WTC11 (cell line): ENCODE measurements around the gene PRCC. TPM values are rescaled to one million over a fixed set of nuclear protein-coding genes. Genes with fewer than 3 reads are reported as not detected.

ENCODE experiments used
- ATF1 ChIP-seq: sonication (generic); formaldehyde crosslinking; IDR thresholded peaks from 2 replicates; pipeline ENCODE4 v1.8.1; 2023; ENCODE audit warnings: mild to moderate bottlenecking, moderate library complexity, missing genetic modification reagents
- ATF2 ChIP-seq: sonication (generic); formaldehyde crosslinking; IDR thresholded peaks from 2 replicates; pipeline ENCODE4 v1.8.1; 2022; ENCODE audit warnings: low read depth, missing genetic modification reagents, borderline replicate concordance
- ATF6 ChIP-seq: sonication (generic); formaldehyde crosslinking; IDR thresholded peaks from 2 replicates; pipeline ENCODE4 v1.8.1; 2023; ENCODE audit warnings: mild to moderate bottlenecking, missing genetic modification reagents
- CBFB ChIP-seq: sonication (generic); formaldehyde crosslinking; IDR thresholded peaks from 2 replicates; pipeline ENCODE4 v1.8.1; 2022; ENCODE audit warnings: mild to moderate bottlenecking, low read depth, missing genetic modification reagents
- CREB1 ChIP-seq: sonication (generic); formaldehyde crosslinking; IDR thresholded peaks from 2 replicates; pipeline ENCODE4 v1.8.0; 2023; ENCODE audit warnings: mild to moderate bottlenecking, missing genetic modification reagents
- CREM ChIP-seq: sonication (generic); formaldehyde crosslinking; IDR thresholded peaks from 2 replicates; pipeline ENCODE4 v1.8.1; 2022; ENCODE audit warnings: mild to moderate bottlenecking, missing genetic modification reagents, moderate library complexity
- ELF4 ChIP-seq: sonication (generic); formaldehyde crosslinking; IDR thresholded peaks from 2 replicates; pipeline ENCODE4 v1.8.1; 2022; ENCODE audit warnings: low read depth, mild to moderate bottlenecking, moderate library complexity, missing genetic modification reagents
- ESRRA ChIP-seq: sonication (generic); formaldehyde crosslinking; IDR thresholded peaks from 2 replicates; pipeline ENCODE4 v1.8.1; 2022; ENCODE audit warnings: mild to moderate bottlenecking, missing genetic modification reagents, borderline replicate concordance
- FOXJ3 ChIP-seq: sonication (generic); formaldehyde crosslinking; IDR thresholded peaks from 2 replicates; pipeline ENCODE4 v1.9.0; 2021; ENCODE audit warnings: missing genetic modification reagents, mild to moderate bottlenecking, borderline replicate concordance
- FOXP1 ChIP-seq: sonication (generic); formaldehyde crosslinking; IDR thresholded peaks from 2 replicates; pipeline ENCODE4 v1.8.0; 2022; ENCODE audit warnings: missing genetic modification reagents, mild to moderate bottlenecking, moderate library complexity, borderline replicate concordance
- HMGXB4 ChIP-seq: sonication (generic); formaldehyde crosslinking; IDR thresholded peaks from 2 replicates; pipeline ENCODE4 v1.8.1; 2023; ENCODE audit warnings: mild to moderate bottlenecking, moderate library complexity, missing genetic modification reagents
- JAZF1 ChIP-seq: fragments of 250-450 bp; sonication (Bioruptor Pico); IDR thresholded peaks from 2 replicates; pipeline ENCODE4 v1.9.0; 2021; ENCODE audit warnings: moderate library complexity, mild to moderate bottlenecking, inconsistent platforms
- MXD4 ChIP-seq: fragments of 250-450 bp; sonication (Bioruptor Pico); IDR thresholded peaks from 2 replicates; pipeline ENCODE4 v1.8.0; 2021; ENCODE audit warnings: mild to moderate bottlenecking, moderate library complexity, borderline replicate concordance
- MYBL2 ChIP-seq: sonication (generic); formaldehyde crosslinking; IDR thresholded peaks from 2 replicates; pipeline ENCODE4 v1.8.1; 2023; ENCODE audit warnings: mild to moderate bottlenecking, moderate library complexity, missing genetic modification reagents
- NR3C1 ChIP-seq: sonication (generic); formaldehyde crosslinking; conservative IDR thresholded peaks from 2 replicates; pipeline ENCODE4 v1.8.1; 2023; ENCODE audit warnings: low read depth, mild to moderate bottlenecking, missing genetic modification reagents
- RELA ChIP-seq: sonication (generic); formaldehyde crosslinking; IDR thresholded peaks from 2 replicates; pipeline ENCODE4 v1.8.1; 2022; ENCODE audit warnings: missing genetic modification reagents, mild to moderate bottlenecking, borderline replicate concordance
- RORB ChIP-seq: fragments of 250-450 bp; sonication (Bioruptor Pico); IDR thresholded peaks from 2 replicates; pipeline ENCODE4 v1.9.0; 2021; ENCODE audit warnings: mild to moderate bottlenecking
- SOX15 ChIP-seq: fragments of 250-450 bp; sonication (Bioruptor Pico); IDR thresholded peaks from 2 replicates; pipeline ENCODE4 v1.9.0; 2021; ENCODE audit warnings: mild to moderate bottlenecking
- SP1 ChIP-seq: sonication (generic); formaldehyde crosslinking; conservative IDR thresholded peaks from 2 replicates; pipeline ENCODE4 v1.8.1; 2022; ENCODE audit warnings: missing genetic modification reagents
- TCF7 ChIP-seq: sonication (generic); formaldehyde crosslinking; IDR thresholded peaks from 2 replicates; pipeline ENCODE4 v1.8.0; 2022; ENCODE audit warnings: mild to moderate bottlenecking, low read depth, missing genetic modification reagents, moderate library complexity
- USF2 ChIP-seq: sonication (generic); formaldehyde crosslinking; IDR thresholded peaks from 2 replicates; pipeline ENCODE4 v1.8.1; 2023; ENCODE audit warnings: mild to moderate bottlenecking, missing genetic modification reagents, moderate library complexity
- ZMAT4 ChIP-seq: fragments of 250-450 bp; sonication (Bioruptor Pico); IDR thresholded peaks from 2 replicates; pipeline ENCODE4 v1.9.0; 2021; ENCODE audit warnings: mild to moderate bottlenecking
- ZNF121 ChIP-seq: sonication (generic); formaldehyde crosslinking; IDR thresholded peaks from 2 replicates; pipeline ENCODE4 v1.8.0; 2023; ENCODE audit warnings: missing genetic modification reagents
- ZNF263 ChIP-seq: sonication (generic); formaldehyde crosslinking; IDR thresholded peaks from 2 replicates; pipeline ENCODE4 v1.8.1; 2022; ENCODE audit warnings: low read depth, mild to moderate bottlenecking, moderate library complexity, missing genetic modification reagents
- ZNF396 ChIP-seq: fragments of 250-450 bp; sonication (Bioruptor Pico); IDR thresholded peaks from 2 replicates; pipeline ENCODE4 v1.8.0; 2021; ENCODE audit warnings: mild to moderate bottlenecking, moderate library complexity, borderline replicate concordance
- total RNA-seq: library from RNA; stranded (reverse); gene quantifications from 3 replicates; pipeline ENCODE4 v1.2.3, GENCODE V29; 2021
- TF ChIP-seq, protein P1 (sequence below): fragments of 200-600 bp; IDR thresholded peaks from 2 replicates; pipeline ENCODE4 v1.8.0; 2022; ENCODE audit warnings: antibody characterized with exemption
- TF ChIP-seq, protein P2 (sequence below): sonication (generic); formaldehyde crosslinking; IDR thresholded peaks from 2 replicates; pipeline ENCODE4 v1.8.1; 2022; ENCODE audit warnings: mild to moderate bottlenecking, moderate library complexity, missing genetic modification reagents
- TF ChIP-seq, protein P3 (sequence below): fragments of 250-450 bp; sonication (Bioruptor Pico); IDR thresholded peaks from 2 replicates; pipeline ENCODE4 v2.1.2; 2022; ENCODE audit warnings: mild to moderate bottlenecking, moderate library complexity

PRCC gene
- total RNA-seq, 1 experiment from 2014 or later: 97.4 TPM

DNA sequence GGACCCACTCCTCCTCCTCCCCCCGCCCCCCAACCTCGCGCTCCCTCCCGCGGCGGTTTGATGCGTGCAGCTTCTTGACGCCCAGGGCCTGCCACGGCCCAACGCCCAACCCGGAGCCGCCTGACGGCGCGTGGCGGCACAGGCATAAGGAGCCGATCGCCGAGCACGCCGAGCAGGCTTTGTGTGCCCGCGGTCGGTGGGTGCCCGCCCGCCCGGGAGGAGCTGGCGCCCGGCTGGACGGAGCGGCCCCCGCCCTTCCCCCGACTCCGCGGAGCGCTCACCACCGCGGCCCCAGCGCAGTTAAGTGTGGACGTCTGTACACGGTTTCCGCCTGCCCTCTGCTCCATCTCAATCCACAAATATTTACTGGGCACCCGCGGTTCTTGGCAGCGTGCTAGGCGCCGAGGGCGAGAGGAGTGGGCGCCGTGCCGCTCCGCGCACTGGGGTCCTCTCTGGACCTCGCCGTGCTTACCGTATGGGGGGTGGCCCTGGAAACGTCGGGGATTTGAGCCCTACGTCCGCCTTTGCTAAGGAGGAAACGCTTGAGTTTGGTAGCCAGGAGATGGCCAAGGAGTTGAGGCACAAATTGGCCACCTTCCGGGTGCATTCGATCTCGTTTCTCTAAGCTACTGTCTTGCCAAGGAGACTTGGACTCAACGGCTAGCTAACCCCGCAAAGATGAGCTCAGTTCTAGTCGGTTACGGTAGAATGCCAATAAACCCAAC lies 15.4 kb upstream of the PRCC start (continued):
- peak; percentile 73; the same call in 1 of the 2 replicates for TF ChIP-seq SP1 (CRISPR knock-in tag)
- TF ChIP-seq ZNF121 (CRISPR knock-in tag): no peak
- no peak for TF ChIP-seq SOX15 (CRISPR knock-in tag)
- TF ChIP-seq ATF6 (CRISPR knock-in tag): no peak
- TF ChIP-seq HMGXB4 (CRISPR knock-in tag): peak; percentile 85
- no peak for TF ChIP-seq ELF4 (CRISPR knock-in tag)
- TF ChIP-seq USF2 (CRISPR knock-in tag): no peak
- TF ChIP-seq FOXP1 (CRISPR knock-in tag): peak; percentile 54; the same call in 1 of the 2 replicates
- TF ChIP-seq RORB: no peak
- 0 out of 2 replicates have a peak, but pooled peaks have one; percentile 56 for TF ChIP-seq ATF1 (CRISPR knock-in tag)
- TF ChIP-seq ZNF263 (CRISPR knock-in tag): peak; percentile 96
- no peak for TF ChIP-seq MXD4 (CRISPR knock-in tag)
- no peak for TF ChIP-seq TCF7 (CRISPR knock-in tag)
- TF ChIP-seq RELA: no peak
- TF ChIP-seq ZMAT4 (CRISPR knock-in tag): no peak
- TF ChIP-seq MYBL2 (CRISPR knock-in tag): peak; percentile 93
- TF ChIP-seq ESRRA (CRISPR knock-in tag): no peak
- no peak for TF ChIP-seq ATF2 (CRISPR knock-in tag)
- no peak for TF ChIP-seq CBFB (CRISPR knock-in tag)
- no peak for TF ChIP-seq NR3C1 (CRISPR knock-in tag)
- TF ChIP-seq JAZF1 (CRISPR knock-in tag): no peak
- TF ChIP-seq, protein P1, sequence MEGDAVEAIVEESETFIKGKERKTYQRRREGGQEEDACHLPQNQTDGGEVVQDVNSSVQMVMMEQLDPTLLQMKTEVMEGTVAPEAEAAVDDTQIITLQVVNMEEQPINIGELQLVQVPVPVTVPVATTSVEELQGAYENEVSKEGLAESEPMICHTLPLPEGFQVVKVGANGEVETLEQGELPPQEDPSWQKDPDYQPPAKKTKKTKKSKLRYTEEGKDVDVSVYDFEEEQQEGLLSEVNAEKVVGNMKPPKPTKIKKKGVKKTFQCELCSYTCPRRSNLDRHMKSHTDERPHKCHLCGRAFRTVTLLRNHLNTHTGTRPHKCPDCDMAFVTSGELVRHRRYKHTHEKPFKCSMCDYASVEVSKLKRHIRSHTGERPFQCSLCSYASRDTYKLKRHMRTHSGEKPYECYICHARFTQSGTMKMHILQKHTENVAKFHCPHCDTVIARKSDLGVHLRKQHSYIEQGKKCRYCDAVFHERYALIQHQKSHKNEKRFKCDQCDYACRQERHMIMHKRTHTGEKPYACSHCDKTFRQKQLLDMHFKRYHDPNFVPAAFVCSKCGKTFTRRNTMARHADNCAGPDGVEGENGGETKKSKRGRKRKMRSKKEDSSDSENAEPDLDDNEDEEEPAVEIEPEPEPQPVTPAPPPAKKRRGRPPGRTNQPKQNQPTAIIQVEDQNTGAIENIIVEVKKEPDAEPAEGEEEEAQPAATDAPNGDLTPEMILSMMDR: no peak
- TF ChIP-seq, protein P2, sequence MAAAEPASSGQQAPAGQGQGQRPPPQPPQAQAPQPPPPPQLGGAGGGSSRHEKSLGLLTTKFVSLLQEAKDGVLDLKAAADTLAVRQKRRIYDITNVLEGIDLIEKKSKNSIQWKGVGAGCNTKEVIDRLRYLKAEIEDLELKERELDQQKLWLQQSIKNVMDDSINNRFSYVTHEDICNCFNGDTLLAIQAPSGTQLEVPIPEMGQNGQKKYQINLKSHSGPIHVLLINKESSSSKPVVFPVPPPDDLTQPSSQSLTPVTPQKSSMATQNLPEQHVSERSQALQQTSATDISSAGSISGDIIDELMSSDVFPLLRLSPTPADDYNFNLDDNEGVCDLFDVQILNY (CRISPR knock-in tag): peak; percentile 93
- TF ChIP-seq CREM: peak; percentile 53; the same call in 1 of the 2 replicates
- TF ChIP-seq FOXJ3: no peak
- TF ChIP-seq ZNF396 (CRISPR knock-in tag): no peak
- TF ChIP-seq CREB1 (CRISPR knock-in tag): no peak
- TF ChIP-seq, protein P3, sequence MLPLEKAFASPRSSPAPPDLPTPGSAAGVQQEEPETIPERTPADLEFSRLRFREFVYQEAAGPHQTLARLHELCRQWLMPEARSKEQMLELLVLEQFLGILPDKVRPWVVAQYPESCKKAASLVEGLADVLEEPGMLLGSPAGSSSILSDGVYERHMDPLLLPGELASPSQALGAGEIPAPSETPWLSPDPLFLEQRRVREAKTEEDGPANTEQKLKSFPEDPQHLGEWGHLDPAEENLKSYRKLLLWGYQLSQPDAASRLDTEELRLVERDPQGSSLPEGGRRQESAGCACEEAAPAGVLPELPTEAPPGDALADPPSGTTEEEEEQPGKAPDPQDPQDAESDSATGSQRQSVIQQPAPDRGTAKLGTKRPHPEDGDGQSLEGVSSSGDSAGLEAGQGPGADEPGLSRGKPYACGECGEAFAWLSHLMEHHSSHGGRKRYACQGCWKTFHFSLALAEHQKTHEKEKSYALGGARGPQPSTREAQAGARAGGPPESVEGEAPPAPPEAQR (CRISPR knock-in tag): no peak
